Forelimb muscle (tissue), 1 donor: Measurements from ENCODE around the gene KIZ. TPM values are rescaled to one million over a fixed set of nuclear protein-coding genes. Genes with fewer than 3 reads are reported as not detected.

ENCODE experiments used
- DNase-seq: peaks from one replicate; pipeline ENCODE4 v3.0.0-alpha.2; 2013; ENCODE audit warnings: low read depth
- polyA plus RNA-seq: library from polyadenylated mRNA; unstranded; fragments of 120-200 nt; gene quantifications from one replicate; pipeline ENCODE4 v1.2.1, GENCODE V29; 2013; ENCODE audit not compliant: insufficient read length

KIZ gene
- 17.0 TPM for polyA plus RNA-seq

GRCh38 chr20:21125849-21126580 lies at the start of gene KIZ:
TSS of gene KIZ (plus strand) at chr20:21126082. CDS start at chr20:21126116, 34 bp downstream.
- DNase-seq: peak; percentile 67

- no peak for DNase-seq
Measured at GRCh38 chr20:21077809-21078345, 48.0 kb upstream of the KIZ start.

- no peak for DNase-seq
Measured at GRCh38 chr20:21082584-21082983, 43.3 kb upstream of the KIZ start.

GRCh38 chr20:21083825-21084325 lies 42.0 kb upstream of the KIZ start:
- DNase-seq: no peak

- DNase-seq: no peak
Measured at GRCh38 chr20:21087862-21088540, 37.9 kb upstream of the KIZ start.

- DNase-seq: no peak
Measured at GRCh38 chr20:21089391-21089790, 36.5 kb upstream of the KIZ start.

GRCh38 chr20:21090111-21090618 lies 35.7 kb upstream of the KIZ start:
- DNase-seq: no peak

GRCh38 chr20:21090721-21091120 lies 35.2 kb upstream of the KIZ start:
- DNase-seq: no peak

GRCh38 chr20:21092806-21093205 lies 33.1 kb upstream of the KIZ start:
- no peak for DNase-seq

- no peak for DNase-seq
Measured at GRCh38 chr20:21096321-21097043, 29.4 kb upstream of the KIZ start.

GRCh38 chr20:21099751-21100577 lies 25.9 kb upstream of the KIZ start:
- no peak for DNase-seq

- DNase-seq: no peak
Measured at GRCh38 chr20:21100578-21101452, 25.1 kb upstream of the KIZ start.

- no peak for DNase-seq
Measured at GRCh38 chr20:21101453-21101931, 24.4 kb upstream of the KIZ start.

GRCh38 chr20:21101932-21102575 lies 23.8 kb upstream of the KIZ start:
- no peak for DNase-seq

- no peak for DNase-seq
Measured at GRCh38 chr20:21102603-21103311, 23.1 kb upstream of the KIZ start.

GRCh38 chr20:21103582-21104465 lies 22.1 kb upstream of the KIZ start:
- DNase-seq: no peak

GRCh38 chr20:21104466-21104761 lies 21.5 kb upstream of the KIZ start:
- DNase-seq: no peak

GRCh38 chr20:21104921-21105320 lies 21.0 kb upstream of the KIZ start:
- DNase-seq: no peak
